HepG2 (cell line): Measurements from ENCODE around the gene NOL12. TPM values are rescaled to one million over a fixed set of nuclear protein-coding genes. Genes with fewer than 3 reads are reported as not detected.
A peak's percentile ranks its signal among the peaks of the same experiment; 100 is the strongest.

Experiments
- AGO1 ChIP-seq: fragments of 200-400 bp; formaldehyde crosslinking; IDR thresholded peaks from 2 replicates; pipeline ENCODE4 v1.6.1; 2017; ENCODE audit warnings: mild to moderate bottlenecking, low read depth, low read length, moderate library complexity; ENCODE audit not compliant: poor library complexity, severe bottlenecking
- ARID5B ChIP-seq: IDR thresholded peaks from 2 replicates; pipeline ENCODE4 v1.4.0; 2020; ENCODE audit warnings: mild to moderate bottlenecking, missing genetic modification reagents
- GATAD1 ChIP-seq: IDR thresholded peaks from 2 replicates; pipeline ENCODE4 v1.6.1; 2016; ENCODE audit warnings: missing genetic modification reagents, missing compliant biosample characterization
- IRF9 ChIP-seq: sonication (generic); formaldehyde crosslinking; IDR thresholded peaks from 2 replicates; pipeline ENCODE4 v1.8.0; 2022; ENCODE audit warnings: missing genetic modification reagents, mild to moderate bottlenecking, borderline replicate concordance
- KLF16 ChIP-seq, 2 experiments: sonication (generic) in 1 of 2; formaldehyde crosslinking in 1 of 2; IDR thresholded peaks; 2 replicates each; pipeline versions ENCODE4 v1.6.1 to v1.8.0; 2016 to 2023; ENCODE audit warnings: missing genetic modification reagents in 2 of 2, missing compliant biosample characterization in 1 of 2
- MBNL3 ChIP-seq: fragments of 250-450 bp; sonication (Bioruptor Pico); conservative IDR thresholded peaks from 2 replicates; pipeline ENCODE4 v1.8.0; 2022; ENCODE audit warnings: mild to moderate bottlenecking, inconsistent platforms
- MYNN ChIP-seq: sonication (generic); formaldehyde crosslinking; IDR thresholded peaks from 2 replicates; pipeline ENCODE4 v1.4.0; 2020; ENCODE audit warnings: mild to moderate bottlenecking, low read depth, missing genetic modification reagents
- NCOA1 ChIP-seq: sonication (generic); formaldehyde crosslinking; IDR thresholded peaks from 2 replicates; pipeline ENCODE4 v1.9.0; 2021; ENCODE audit warnings: missing genetic modification reagents
- PHF20 ChIP-seq: sonication (generic); formaldehyde crosslinking; IDR thresholded peaks from 2 replicates; pipeline ENCODE4 v1.5.0; 2020; ENCODE audit warnings: mild to moderate bottlenecking, missing genetic modification reagents
- RARA ChIP-seq: IDR thresholded peaks from 2 replicates; pipeline ENCODE4 v1.6.1; 2016; ENCODE audit warnings: missing genetic modification reagents, missing compliant biosample characterization
- SMYD3 ChIP-seq: sonication (generic); formaldehyde crosslinking; IDR thresholded peaks from 2 replicates; pipeline ENCODE4 v1.8.1; 2023; ENCODE audit warnings: mild to moderate bottlenecking, missing genetic modification reagents
- STAT5B ChIP-seq: sonication (generic); formaldehyde crosslinking; IDR thresholded peaks from 2 replicates; pipeline ENCODE4 v1.4.0; 2020; ENCODE audit warnings: missing genetic modification reagents
- THAP11 ChIP-seq: IDR thresholded peaks from 2 replicates; pipeline ENCODE4 v1.6.1; 2016; ENCODE audit warnings: missing biosample characterization, missing genetic modification reagents
- ZNF326 ChIP-seq: sonication (generic); formaldehyde crosslinking; IDR thresholded peaks from 2 replicates; pipeline ENCODE4 v1.4.0; 2020; ENCODE audit warnings: missing genetic modification reagents, borderline replicate concordance
- ZNF329 ChIP-seq: sonication (generic); formaldehyde crosslinking; IDR thresholded peaks from 2 replicates; pipeline ENCODE4 v1.9.0; 2021; ENCODE audit warnings: low read depth, mild to moderate bottlenecking, missing genetic modification reagents
- ZNF337 ChIP-seq: sonication (generic); formaldehyde crosslinking; IDR thresholded peaks from 2 replicates; pipeline ENCODE4 v1.5.1; 2020; ENCODE audit warnings: missing genetic modification reagents, low read depth, mild to moderate bottlenecking, borderline replicate concordance
- ZNF567 ChIP-seq: sonication (generic); formaldehyde crosslinking; IDR thresholded peaks from 2 replicates; pipeline ENCODE4 v1.8.1; 2023; ENCODE audit warnings: mild to moderate bottlenecking, missing genetic modification reagents, borderline replicate concordance
- ZNF841 ChIP-seq: sonication (generic); formaldehyde crosslinking; IDR thresholded peaks from 2 replicates; pipeline ENCODE4 v1.8.1; 2023; ENCODE audit warnings: missing genetic modification reagents, borderline replicate concordance
- polyA plus RNA-seq, 8 experiments: library from polyadenylated mRNA; depleted of rRNA in 3 of 8; stranded (reverse) in 7 of 8; unstranded in 1 of 8; fragments of >200 nt; fragmentation: Illumina TruSeq in 4 of 8; extraction: Trizol in 4 of 8; gene quantifications; 2 replicates each; pipeline versions ENCODE4 v1.2.1 to v1.2.3, GENCODE V29; 2011 to 2016; ENCODE audit warnings: low read depth in 4 of 8, missing spikeins in 1 of 8, mixed read lengths in 1 of 8; ENCODE audit not compliant: insufficient read depth in 1 of 8
- total RNA-seq, 5 experiments: library from RNA; depleted of rRNA; stranded (reverse); fragments of >200 nt; fragmentation: Illumina TruSeq; extraction: Trizol; gene quantifications; 2 replicates each; pipeline ENCODE4 v1.2.3, GENCODE V29; 2016; ENCODE audit warnings: low read depth in 1 of 5
- TF ChIP-seq, protein P1 (sequence below): sonication (generic); formaldehyde crosslinking; IDR thresholded peaks from 2 replicates; pipeline ENCODE4 v1.5.0; 2020; ENCODE audit warnings: mild to moderate bottlenecking, missing genetic modification reagents
- TF ChIP-seq, protein P2 (sequence below): sonication (generic); formaldehyde crosslinking; IDR thresholded peaks from 2 replicates; pipeline ENCODE4 v1.8.0; 2022; ENCODE audit warnings: mild to moderate bottlenecking, missing genetic modification reagents; ENCODE audit not compliant: insufficient replicate concordance

NOL12 gene
- total and polyA plus RNA-seq, 2 of the 13 experiments (the other 11 are each of a cell fraction or from before 2014, with no cell fraction given) = 14.3 to 31.4 TPM

DNA sequence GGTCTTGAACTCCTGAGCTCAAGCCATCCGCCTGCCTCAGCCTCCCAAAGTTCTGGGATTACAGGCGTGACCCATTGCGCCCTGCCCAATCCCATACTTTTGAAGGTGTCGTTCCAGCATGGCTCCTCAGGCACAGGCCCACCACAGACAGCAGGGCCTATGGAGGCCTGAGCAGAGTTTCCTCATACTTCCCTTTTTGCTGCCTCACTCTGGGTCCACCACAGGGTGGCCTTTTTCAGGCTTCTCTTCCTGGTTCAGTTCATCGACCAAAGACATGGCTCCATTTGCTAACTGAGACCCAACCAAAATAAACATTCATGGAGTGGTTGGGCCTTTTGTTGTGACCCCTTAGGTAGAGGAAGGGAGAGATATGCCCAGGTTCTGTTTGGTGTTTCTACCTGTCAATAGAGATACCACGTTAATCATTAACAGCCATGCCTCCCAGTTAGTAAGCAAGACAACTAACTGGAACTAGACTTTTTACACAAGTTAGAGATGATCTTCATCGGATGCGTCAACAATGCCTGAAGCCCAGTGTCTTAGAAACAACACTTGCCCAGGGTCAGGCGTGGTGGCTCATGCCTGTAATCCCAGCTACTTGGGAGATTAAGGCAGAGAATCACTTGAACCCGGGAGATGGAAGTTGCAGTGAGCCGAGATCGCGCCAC is 45.8 kb downstream of the NOL12 start (continued):
- TF ChIP-seq AGO1 = no peak
- no peak for TF ChIP-seq ZNF326 (CRISPR knock-in tag)
- TF ChIP-seq SMYD3 (CRISPR knock-in tag) = no peak
- TF ChIP-seq MBNL3 = no peak
- TF ChIP-seq ZNF337 (CRISPR knock-in tag) = 0 out of 2 replicates have a peak, but pooled peaks have one; percentile 35
- TF ChIP-seq, protein P1, sequence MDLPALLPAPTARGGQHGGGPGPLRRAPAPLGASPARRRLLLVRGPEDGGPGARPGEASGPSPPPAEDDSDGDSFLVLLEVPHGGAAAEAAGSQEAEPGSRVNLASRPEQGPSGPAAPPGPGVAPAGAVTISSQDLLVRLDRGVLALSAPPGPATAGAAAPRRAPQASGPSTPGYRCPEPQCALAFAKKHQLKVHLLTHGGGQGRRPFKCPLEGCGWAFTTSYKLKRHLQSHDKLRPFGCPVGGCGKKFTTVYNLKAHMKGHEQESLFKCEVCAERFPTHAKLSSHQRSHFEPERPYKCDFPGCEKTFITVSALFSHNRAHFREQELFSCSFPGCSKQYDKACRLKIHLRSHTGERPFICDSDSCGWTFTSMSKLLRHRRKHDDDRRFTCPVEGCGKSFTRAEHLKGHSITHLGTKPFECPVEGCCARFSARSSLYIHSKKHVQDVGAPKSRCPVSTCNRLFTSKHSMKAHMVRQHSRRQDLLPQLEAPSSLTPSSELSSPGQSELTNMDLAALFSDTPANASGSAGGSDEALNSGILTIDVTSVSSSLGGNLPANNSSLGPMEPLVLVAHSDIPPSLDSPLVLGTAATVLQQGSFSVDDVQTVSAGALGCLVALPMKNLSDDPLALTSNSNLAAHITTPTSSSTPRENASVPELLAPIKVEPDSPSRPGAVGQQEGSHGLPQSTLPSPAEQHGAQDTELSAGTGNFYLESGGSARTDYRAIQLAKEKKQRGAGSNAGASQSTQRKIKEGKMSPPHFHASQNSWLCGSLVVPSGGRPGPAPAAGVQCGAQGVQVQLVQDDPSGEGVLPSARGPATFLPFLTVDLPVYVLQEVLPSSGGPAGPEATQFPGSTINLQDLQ = no peak
- no peak for TF ChIP-seq ZNF841 (CRISPR knock-in tag)
- no peak for TF ChIP-seq IRF9
- peak; percentile 54; the same call in 1 of the 2 replicates for TF ChIP-seq GATAD1 (CRISPR knock-in tag)
- peak; percentile 48 for TF ChIP-seq RARA
- TF ChIP-seq STAT5B = no peak
- TF ChIP-seq PHF20 (CRISPR knock-in tag) = peak; percentile 81
- TF ChIP-seq MYNN = no peak
- peak; percentile 83 for TF ChIP-seq THAP11
- TF ChIP-seq NCOA1 (CRISPR knock-in tag) = no peak
- TF ChIP-seq ZNF567 (CRISPR knock-in tag) = peak; percentile 91; the same call in 1 of the 2 replicates
- TF ChIP-seq, protein P2, sequence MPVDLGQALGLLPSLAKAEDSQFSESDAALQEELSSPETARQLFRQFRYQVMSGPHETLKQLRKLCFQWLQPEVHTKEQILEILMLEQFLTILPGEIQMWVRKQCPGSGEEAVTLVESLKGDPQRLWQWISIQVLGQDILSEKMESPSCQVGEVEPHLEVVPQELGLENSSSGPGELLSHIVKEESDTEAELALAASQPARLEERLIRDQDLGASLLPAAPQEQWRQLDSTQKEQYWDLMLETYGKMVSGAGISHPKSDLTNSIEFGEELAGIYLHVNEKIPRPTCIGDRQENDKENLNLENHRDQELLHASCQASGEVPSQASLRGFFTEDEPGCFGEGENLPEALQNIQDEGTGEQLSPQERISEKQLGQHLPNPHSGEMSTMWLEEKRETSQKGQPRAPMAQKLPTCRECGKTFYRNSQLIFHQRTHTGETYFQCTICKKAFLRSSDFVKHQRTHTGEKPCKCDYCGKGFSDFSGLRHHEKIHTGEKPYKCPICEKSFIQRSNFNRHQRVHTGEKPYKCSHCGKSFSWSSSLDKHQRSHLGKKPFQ (CRISPR knock-in tag) = peak; percentile 14
- TF ChIP-seq ARID5B = no peak
- peak in 1 of 2 experiments; percentile 88; a peak in 2 of 4 replicates for TF ChIP-seq KLF16 (CRISPR knock-in tag; IDR thresholded peaks at IDR 0.05)
- no peak for TF ChIP-seq ZNF329 (CRISPR knock-in tag)
